Amniotic stem cell (primary cell): ENCODE data around the gene EEFSEC.

Experiments used
- DNase-seq: peaks from one replicate; lab custom pipeline; 2025; lab: John Stamatoyannopoulos, UW

Gene EEFSEC

DNA sequence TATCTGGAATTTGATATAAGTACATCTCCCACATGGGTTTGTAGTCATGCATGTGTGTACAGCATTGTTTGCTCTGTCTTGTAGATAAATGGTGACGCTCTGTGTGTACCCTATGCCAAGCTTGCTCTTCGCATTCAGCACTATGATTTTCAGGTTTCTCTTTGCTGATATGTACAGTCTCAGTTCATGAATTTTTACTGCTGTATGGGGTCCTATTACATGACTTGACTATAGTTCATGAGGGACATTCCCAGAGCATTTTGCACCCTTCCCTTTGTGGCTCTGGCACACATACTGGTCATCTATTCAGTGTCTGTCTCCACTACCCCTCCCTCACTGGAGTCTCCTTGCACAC lies 132.7 kb downstream of the EEFSEC start:
- DNase-seq, result no peak

DNA sequence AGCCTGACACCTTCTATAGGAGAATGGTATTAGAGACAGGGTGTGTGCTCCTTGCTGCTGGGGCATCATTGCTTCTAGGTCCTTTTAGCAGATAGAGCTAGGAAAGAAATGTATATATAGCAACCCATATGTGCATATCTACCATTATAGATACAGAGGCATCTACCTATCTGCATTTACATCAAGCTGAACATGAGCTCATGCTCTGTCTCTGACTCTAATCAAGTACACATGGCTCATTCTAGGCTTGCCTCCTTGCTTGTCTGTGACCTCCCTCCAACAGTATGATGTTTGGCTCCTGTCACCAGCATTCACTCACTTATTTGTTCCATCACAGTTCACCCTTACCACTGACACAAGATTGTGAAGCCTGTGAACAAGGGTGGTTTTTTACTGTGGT lies 133.4 kb downstream of the EEFSEC start:
- DNase-seq, result no peak

GRCh38 chr3:128287216-128287615 lies 133.9 kb downstream of the EEFSEC start:
- DNase-seq, result no peak

- DNase-seq, result no peak
These were observed 136.3 kb downstream of the EEFSEC start for GRCh38 chr3:128289534-128289933.

DNA sequence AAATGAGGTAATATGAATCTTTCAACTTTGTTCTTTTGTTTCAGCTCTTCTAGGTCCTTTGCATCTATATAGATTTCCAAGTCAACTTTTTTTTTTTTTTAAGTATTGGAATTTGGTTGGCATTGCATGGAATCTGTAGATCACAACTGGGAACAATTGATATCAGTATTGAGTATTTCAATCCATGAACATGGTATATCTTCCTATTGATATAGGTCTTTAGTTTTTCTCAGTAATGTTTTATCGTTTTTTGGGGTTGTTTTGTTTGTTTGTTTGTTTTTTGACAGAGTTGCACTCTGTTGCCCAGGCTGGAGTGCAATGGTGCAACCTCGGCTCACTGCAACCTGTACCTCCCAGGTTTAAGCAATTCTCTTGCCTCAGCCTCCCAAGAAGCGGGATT lies 137.2 kb downstream of the EEFSEC start:
- no peak for DNase-seq

DNA sequence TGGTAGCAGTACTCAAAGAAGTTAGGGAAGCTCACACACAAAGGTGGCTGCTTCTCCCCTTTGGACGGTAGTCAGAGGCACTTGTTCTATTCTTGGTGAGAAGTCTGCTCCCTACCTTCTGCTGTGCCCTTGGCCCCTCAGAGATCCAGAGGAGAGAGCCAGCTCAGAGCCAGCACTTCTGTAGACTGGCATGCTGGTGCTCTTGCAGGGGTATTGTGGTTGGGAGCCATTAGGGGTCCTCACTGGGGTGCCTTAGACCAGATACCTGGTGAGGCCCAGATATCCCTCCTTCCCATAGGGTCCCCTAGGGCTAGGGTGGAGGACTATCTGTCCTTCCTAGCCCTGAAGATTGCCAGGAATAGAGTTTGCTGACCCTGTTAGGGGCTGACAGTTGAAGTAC lies 140.6 kb downstream of the EEFSEC start:
- no peak for DNase-seq

DNA sequence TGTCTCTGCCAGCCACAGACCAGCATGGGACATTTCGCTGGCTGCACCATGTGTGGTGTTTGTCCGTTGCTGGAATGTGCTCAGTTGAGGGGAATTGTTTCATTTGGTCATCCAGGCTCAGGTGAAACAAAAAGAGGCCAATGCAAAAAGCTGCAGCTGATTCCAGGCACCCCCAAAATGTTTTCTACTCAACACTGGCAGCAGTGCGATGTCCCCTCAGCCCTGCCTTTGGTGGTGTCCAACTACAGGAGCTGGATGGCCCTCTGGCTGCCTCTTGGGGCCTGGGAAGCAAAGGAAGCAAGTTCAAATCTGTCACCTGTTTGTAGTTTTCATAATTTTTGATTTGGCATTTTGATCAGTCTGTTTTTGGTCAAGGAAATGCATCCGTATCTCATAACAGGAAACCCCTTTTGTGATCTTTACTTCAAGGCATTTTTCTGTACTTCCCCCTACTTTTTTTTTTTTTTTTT lies 141.8 kb downstream of the EEFSEC start:
- DNase-seq, result no peak

DNA sequence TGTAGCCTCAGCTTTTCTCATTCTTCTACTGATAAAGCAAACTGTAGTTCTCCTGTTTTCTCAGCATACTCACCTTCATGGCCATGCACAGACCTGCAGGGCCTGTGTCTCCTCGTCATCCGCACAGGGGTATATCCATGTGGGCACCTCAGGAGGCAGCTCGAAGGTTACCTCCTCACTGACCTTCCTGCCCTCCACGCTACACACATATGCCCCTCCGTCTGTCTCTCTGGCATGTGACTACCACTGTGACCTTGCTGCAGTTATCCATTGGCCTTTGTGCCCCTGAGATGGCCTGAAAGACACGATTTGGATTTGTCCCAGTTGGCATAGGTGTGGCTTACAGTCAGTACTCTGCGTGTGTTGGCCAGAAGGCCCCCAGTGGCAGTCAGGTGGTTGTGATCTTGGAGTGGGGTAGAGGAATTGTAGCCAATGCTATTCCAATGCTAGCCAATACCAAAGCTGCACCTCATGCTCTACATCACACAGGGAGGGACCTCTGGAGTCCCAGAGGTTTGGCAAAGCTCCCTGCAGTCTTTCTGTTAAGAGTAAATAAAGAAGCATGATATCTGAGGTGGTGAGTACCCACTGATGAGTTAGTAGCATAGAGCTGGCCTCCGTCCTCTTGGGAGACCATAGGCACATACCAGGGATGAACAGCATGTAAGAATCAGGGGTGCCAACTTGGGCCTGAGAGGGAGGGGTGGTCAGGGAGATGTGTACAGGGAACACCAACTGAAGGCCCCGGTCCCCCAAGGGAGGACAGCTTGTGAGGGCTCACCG lies 143.4 kb downstream of the EEFSEC start:
- no peak for DNase-seq

- DNase-seq, result peak; percentile 14
These were observed 144.3 kb downstream of the EEFSEC start for GRCh38 chr3:128297401-128298138.

DNA sequence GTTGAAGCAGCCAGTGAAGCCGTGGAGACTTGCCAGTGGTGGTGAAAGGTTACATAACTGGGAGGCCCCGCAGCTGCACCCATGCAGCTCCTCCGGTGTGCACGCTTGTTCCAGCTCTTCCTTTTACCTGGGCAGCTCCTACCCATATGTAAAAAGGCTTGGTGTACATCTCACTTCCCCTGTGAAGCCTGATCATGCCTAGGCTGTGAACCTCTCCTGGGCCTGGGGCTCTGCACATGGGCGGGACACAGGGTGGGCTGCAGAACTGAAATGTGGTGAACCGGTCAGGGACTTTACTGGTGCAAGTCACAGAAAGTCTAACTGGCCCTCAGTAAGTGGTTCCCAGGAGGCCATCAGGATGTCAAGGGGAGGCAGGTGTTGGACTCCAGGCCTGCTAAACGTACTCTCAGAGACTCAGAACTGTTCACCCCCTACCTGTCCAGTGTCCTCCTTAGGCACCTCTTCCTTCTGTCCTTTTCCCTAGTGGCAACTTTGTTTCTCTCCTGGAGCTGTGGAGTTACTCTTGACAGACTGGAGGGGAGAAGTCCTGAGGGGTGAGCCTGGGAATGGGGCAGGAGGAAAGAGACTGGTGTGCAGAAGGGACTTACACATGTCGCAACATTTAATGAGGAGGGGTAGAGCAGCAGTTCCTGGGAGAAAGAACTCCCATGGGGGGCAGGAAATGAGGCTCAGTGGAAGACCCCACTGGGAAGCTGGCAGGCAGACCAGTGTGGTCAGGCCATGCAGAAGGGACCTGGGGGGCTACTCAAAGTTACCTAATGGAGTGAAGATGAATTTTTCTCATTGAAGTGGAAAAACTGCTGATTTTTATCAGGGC lies 148.1 kb downstream of the EEFSEC start:
- no peak for DNase-seq

- no peak for DNase-seq
These were observed 153.2 kb downstream of the EEFSEC start for GRCh38 chr3:128306481-128306880.

GRCh38 chr3:128307029-128307633 lies 153.8 kb downstream of the EEFSEC start:
- no peak for DNase-seq

DNA sequence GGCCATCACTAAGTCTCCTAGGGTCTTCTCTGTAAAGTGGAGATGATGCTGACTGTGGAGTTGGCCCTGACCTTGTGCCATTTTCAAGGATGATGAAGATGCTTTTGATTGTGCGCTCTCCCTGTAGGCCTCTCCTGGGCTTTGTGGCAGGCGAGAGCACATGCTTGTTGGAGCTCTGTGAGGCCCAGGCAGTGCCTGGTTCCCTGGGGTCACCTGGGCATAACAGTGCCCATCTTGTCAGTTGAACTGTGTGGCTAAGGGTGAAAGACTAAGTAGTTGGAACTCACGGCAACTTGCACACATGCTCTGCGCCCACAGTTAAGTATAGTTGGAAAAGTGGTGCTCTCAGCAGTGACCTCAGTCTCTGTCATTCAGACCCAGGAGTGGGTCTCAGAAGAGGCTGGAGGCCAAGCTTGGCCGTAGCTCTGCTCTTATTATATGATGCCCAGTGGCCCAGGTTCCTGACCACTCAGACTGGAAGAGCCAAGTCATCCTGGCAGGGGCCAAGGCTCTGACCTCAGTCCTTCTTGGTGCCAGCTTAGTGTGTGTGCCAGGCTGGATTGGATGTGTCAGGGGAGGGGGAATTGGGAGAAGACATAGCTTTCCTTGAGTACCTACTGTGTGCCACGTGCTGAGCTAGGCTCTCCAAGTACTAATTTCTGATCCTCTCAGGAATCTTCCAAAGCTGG lies 154.6 kb downstream of the EEFSEC start:
- DNase-seq, result no peak

- no peak for DNase-seq
These were observed 155.7 kb downstream of the EEFSEC start for GRCh38 chr3:128309026-128309425.

GRCh38 chr3:128310286-128311058 lies 157.2 kb downstream of the EEFSEC start:
- no peak for DNase-seq

- DNase-seq, result no peak
These were observed 158.2 kb downstream of the EEFSEC start for GRCh38 chr3:128311441-128311844.

DNA sequence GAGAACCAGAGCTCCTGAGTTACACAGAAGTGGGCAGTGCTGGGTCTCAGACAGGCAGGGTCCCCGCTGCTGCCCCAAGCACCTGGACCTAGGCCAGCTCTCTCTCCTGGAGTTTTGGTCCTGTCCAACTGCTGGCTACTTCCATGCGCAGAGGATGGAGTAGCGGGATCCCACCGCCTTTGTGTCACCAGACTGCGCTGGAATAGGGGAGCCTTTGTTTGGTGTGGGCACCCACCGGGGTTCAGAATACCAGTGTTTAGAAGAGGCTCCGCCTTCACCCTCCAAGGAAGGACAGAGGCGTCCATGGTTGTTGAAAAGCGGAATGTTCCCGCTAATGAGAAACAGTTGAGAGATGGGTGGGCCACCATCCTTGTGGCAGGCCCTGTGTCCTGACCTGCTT lies 159.0 kb downstream of the EEFSEC start:
- DNase-seq, result no peak

DNA sequence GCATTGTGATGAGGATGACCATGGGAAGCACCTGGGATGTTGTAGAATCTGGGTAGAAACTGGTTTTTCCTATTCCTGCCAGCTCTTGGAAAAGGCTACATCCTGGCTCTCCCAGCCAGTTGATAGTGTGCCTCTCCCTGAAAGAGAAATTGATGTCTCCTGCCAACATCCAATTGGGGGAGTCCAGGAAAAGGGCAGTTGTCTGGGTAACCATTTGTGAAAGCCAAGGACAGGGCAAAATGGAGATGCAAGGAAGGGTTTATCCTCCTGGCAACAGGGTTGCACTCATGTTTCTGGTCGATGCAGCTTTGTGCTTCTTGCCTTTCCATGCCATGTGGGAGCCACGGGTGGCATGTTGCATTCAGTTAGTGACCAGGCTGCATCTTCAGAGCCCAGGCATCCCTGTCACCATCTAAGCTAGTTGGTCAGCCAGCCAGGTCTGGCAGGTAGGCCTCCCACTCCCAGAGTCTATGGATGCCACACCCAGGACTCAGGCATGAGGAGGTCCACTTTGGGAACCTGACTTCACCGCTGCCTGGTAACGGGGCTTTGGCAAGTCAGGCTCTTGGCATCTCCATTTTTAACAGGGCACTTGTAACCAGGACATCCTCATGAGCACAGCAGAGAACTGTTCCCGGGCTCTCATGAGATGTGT lies 159.9 kb downstream of the EEFSEC start:
- DNase-seq, result no peak

DNA sequence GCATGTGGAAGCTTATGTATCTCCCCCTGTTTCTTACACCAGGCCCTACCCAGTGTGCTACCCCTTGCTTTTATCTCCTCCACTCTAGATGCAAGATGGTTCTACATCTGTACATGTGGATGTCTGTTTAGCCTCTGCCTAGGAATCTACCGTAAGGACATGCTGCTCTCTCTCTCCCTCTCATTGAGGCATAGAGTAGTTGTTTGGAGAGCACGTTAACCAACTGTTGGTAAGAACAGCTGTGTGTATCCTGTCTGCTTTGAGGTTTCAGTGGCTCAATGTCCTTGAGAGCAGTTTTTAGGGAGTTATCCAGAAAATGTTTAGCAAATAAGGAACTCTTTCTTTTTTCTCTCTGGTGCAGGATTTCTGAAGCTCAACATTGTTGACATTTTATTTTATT lies 160.7 kb downstream of the EEFSEC start:
- DNase-seq, result no peak

DNA sequence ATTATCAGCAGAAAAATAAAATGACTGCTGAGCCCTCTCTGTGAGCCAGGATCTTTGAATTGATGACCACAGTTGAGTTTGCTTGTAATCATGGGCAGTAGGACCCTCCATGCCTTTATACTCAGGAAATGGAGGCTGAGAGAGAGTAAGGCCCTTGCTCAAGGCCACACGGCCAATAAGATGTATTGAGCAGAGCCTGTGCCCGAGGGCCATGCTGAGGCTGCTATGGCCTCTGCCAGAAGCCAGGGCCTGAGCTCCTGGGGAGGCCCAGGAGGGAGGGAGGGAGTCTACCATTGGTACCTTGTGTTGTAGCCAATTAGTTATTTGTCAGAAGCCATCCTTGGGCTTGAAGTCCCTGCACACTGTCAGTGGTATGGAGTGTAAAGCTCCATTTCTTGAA lies 162.0 kb downstream of the EEFSEC start:
- no peak for DNase-seq
